Chondrocyte (in vitro differentiated cells): ENCODE measurements around the gene PTTG2. TPM values are rescaled to one million over a fixed set of nuclear protein-coding genes. Genes with fewer than 3 reads are reported as not detected.
A peak's percentile ranks its signal among the peaks of the same experiment; 100 is the strongest.

Experiments
- DNase-seq: peaks from one replicate; pipeline ENCODE4 v3.0.0; 2021; ENCODE audit warnings: mixed read lengths, low spot score
- H3K27ac Mint-ChIP-seq: one replicate; pipeline ENCODE4 v1.8.0; 2021; ENCODE audit warnings: mild to moderate bottlenecking, moderate library complexity, mixed read lengths; ENCODE audit not compliant: unreplicated experiment
- H3K27me3 Mint-ChIP-seq: 2 replicates; pipeline ENCODE4 v1.8.0; 2021; ENCODE audit warnings: low read depth, mixed read lengths
- H3K36me3 Mint-ChIP-seq: 2 replicates; pipeline ENCODE4 v1.8.0; 2021; ENCODE audit warnings: low read depth, mixed read lengths
- H3K4me1 Mint-ChIP-seq: 2 replicates; pipeline ENCODE4 v1.8.0; 2021; ENCODE audit warnings: low read depth, mild to moderate bottlenecking, mixed read lengths
- H3K4me3 Mint-ChIP-seq: one replicate; pipeline ENCODE4 v1.8.0; 2021; ENCODE audit warnings: mild to moderate bottlenecking, moderate library complexity, mixed read lengths; ENCODE audit not compliant: unreplicated experiment
- H3K9me3 Mint-ChIP-seq: 2 replicates; pipeline ENCODE4 v1.8.0; 2021; ENCODE audit warnings: low read depth, mixed read lengths
- total RNA-seq: library from RNA; stranded (reverse); gene quantifications from 3 replicates; pipeline ENCODE4 v1.2.1, GENCODE V29; 2021
- TF ChIP-seq, protein P1 (sequence below): fragments of 200-600 bp; sonication (generic); IDR thresholded peaks from 2 replicates; pipeline ENCODE4 v1.5.0; 2021; ENCODE audit warnings: antibody characterized with exemption, mild to moderate bottlenecking, moderate library complexity

The PTTG2 gene
- total RNA-seq, 1 donor from 2014 or later: 0.45 TPM

DNA sequence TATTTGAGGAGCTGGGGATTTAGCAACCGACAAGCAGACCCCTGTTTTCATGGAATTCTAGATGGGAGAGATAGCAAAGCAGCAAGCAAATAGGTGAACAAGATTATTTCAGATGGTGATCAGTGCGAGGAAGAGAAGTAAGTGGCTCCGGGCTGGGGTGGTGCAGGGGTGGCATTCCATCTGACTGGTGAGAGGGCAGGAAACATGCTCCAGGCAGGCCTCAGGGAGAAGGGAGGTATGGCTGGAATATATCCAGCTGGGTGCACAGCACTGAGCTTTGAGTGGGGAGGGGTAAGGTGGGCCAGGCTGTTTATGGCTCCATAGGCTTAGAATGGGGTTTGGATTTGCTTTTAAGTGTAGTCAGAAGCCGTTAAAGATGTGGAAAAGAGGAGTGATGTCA lies 21.2 kb downstream of the PTTG2 start:
- Mint-ChIP-seq H3K36me3 (no peaks in the 10 kb centered on the region), H3K9me3 (no peaks in the 10 kb centered on the region), H3K27me3 (no peaks in the 10 kb centered on the region), H3K4me1 (peaks cover 51% of the 10 kb centered on the region), H3K4me3 (no peak overlapping the region), H3K27ac (peak overlapping the region; percentile 13)
- TF ChIP-seq, protein P1, sequence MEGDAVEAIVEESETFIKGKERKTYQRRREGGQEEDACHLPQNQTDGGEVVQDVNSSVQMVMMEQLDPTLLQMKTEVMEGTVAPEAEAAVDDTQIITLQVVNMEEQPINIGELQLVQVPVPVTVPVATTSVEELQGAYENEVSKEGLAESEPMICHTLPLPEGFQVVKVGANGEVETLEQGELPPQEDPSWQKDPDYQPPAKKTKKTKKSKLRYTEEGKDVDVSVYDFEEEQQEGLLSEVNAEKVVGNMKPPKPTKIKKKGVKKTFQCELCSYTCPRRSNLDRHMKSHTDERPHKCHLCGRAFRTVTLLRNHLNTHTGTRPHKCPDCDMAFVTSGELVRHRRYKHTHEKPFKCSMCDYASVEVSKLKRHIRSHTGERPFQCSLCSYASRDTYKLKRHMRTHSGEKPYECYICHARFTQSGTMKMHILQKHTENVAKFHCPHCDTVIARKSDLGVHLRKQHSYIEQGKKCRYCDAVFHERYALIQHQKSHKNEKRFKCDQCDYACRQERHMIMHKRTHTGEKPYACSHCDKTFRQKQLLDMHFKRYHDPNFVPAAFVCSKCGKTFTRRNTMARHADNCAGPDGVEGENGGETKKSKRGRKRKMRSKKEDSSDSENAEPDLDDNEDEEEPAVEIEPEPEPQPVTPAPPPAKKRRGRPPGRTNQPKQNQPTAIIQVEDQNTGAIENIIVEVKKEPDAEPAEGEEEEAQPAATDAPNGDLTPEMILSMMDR: no peak
- no peak for DNase-seq

DNA sequence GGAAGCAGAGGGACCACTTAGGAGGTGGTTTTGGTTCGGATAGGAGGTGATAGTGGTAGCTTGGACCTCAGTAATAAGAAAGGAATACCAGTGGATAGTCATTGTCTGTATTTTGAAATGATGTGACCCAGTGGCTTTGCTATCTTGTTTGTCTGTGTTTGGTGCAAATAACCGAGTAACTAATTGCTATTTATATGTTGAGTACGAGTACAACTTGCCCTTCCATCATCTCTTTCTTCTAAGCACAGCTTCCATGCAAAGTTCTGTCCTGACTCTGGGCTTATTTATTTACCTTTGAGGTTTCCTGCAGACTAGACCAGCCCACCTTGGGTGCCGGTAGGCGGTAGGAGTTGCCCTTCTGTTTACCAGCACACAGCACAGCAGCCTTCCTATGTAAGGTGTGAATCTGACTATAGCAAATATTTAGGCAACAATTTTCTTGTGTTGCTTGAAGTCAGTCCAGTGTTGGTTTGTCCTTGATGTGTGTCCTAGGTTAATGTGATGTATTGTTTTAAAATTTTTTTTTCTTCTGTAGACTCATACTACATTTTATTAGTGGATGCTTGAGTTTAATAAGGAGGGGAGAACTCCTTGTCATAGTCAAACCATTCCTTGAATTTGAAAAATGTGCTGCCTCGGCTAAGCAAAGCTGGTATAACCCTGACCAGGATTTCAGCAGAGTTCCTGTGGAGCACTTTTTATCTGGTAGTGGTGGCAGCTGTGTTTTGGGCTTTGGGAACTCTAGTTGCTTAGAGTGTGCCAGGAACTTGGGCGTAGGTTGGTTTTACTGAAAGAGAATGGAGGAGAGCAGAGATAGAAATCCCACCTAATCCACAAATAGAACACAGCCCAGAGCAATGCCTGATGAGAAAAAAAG lies 21.9 kb downstream of the PTTG2 start:
- DNase-seq: no peak
- Mint-ChIP-seq H3K27ac (peak overlapping the region; percentile 82), H3K9me3 (no peaks in the 10 kb centered on the region), H3K4me1 (peaks cover 51% of the 10 kb centered on the region), H3K36me3 (no peaks in the 10 kb centered on the region), H3K27me3 (no peaks in the 10 kb centered on the region), H3K4me3 (no peak overlapping the region)
- TF ChIP-seq, protein P1: no peak

DNA sequence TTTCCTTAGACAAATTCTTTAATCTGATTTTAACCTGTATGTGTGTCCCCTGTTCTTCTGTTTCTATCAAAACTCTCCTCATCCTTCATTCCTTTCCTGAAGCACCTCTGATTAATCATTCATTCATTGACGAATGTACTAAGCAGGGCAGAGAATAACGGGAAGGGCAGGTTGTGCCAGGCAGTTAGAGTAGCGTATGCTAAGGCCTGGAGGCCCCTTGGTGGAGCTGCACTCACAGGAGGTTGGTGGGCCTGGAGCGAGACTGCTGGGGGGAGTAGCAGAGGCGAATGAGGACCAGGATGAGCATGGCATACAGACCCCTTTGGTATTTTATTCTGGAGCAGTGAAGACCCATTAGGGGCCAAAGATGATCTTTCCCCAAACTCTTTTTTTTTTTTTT lies 22.5 kb downstream of the PTTG2 start:
- peak overlapping the region; percentile 82 for H3K27ac Mint-ChIP-seq
- H3K36me3 Mint-ChIP-seq: no peaks in the 10 kb centered on the region
- TF ChIP-seq, protein P1: no peak
- H3K4me1 Mint-ChIP-seq: peaks cover 51% of the 10 kb centered on the region
- no peaks in the 10 kb centered on the region for H3K27me3 Mint-ChIP-seq
- no peak overlapping the region for H3K4me3 Mint-ChIP-seq
- H3K9me3 Mint-ChIP-seq: no peaks in the 10 kb centered on the region
- no peak for DNase-seq

DNA sequence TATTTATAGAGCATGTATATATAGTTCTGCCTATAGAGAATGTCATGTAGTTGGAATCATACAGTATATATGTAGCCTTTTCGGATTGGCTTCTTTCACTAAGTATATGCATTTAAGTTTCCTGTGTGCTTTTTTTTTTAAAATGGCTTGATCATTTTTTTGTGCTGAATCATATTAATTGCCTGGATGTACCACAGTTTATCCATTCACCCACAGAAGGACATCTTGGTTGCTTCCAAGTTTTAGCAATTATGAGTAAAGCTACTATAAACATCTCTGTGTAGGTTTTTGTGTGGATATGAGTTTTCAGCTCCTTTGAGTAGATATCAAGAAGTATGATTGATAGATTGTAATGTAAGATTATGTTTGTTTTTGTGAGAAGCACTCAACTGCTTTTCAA lies 23.8 kb downstream of the PTTG2 start:
- no peak overlapping the region for H3K4me3 Mint-ChIP-seq
- peaks cover 47% of the 10 kb centered on the region for H3K4me1 Mint-ChIP-seq
- TF ChIP-seq, protein P1: no peak
- H3K9me3 Mint-ChIP-seq: no peaks in the 10 kb centered on the region
- H3K27me3 Mint-ChIP-seq: no peaks in the 10 kb centered on the region
- H3K36me3 Mint-ChIP-seq: no peaks in the 10 kb centered on the region
- no peak for DNase-seq
- H3K27ac Mint-ChIP-seq: no peak overlapping the region

DNA sequence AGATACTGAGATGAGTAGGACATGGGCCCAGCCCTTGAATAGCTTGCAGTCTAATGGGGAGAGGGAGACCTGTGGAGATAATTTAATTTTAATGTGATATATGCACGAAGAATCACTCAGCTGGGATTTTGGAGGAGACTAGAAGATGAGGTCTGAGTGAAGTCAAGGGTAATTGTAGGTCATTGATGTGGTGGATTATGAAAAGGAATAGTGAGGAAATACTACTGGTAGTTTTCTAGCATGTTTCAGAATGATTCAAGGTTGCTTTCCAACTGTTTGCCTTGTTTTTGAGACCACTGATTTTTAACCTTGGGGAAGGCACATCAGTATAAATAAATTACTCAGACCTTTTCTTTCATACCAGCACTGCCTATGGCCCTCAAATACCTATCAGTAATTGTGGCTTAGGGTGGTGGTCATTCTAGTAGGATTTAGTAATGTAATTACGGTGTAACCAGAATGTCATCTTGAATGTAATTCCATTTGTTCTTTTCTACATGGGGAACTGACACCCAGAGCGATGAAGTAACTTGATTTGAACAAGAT lies 25.6 kb downstream of the PTTG2 start:
- no peak for DNase-seq
- Mint-ChIP-seq H3K4me3 (no peak overlapping the region), H3K36me3 (no peaks in the 10 kb centered on the region), H3K27ac (no peak overlapping the region), H3K4me1 (peaks cover 50% of the 10 kb centered on the region), H3K27me3 (no peaks in the 10 kb centered on the region), H3K9me3 (no peaks in the 10 kb centered on the region)
- TF ChIP-seq, protein P1: no peak
